Cardiac muscle cell (in vitro differentiated cells and primary cell): Measurements from ENCODE around the gene THADA. TPM values are rescaled to one million over a fixed set of nuclear protein-coding genes. Genes with fewer than 3 reads are reported as not detected.

Experiments
- DNase-seq, 2 donors: peaks; one replicate each; pipeline versions ENCODE4 v3.0.0 to v3.0.0-alpha.2; 2010 to 2017; ENCODE audit warnings: low read depth in 1 of 2, low spot score in 1 of 2
- H3K27ac ChIP-seq: fragments of 200-600 bp; sonication (generic); 2 replicates; pipeline ENCODE4 v1.5.1; 2016
- H3K27me3 ChIP-seq: fragments of 200-600 bp; sonication (generic); 2 replicates; pipeline ENCODE4 v1.6.0; 2016; ENCODE audit warnings: control low read depth
- H3K36me3 ChIP-seq: fragments of 200-600 bp; sonication (generic); 2 replicates; pipeline ENCODE4 v1.5.1; 2016; ENCODE audit warnings: control low read depth
- H3K4me1 ChIP-seq: fragments of 200-600 bp; sonication (generic); 2 replicates; pipeline ENCODE4 v1.8.1; 2017; ENCODE audit warnings: low read depth, mild to moderate bottlenecking, mixed run types
- H3K4me3 ChIP-seq: fragments of 200-600 bp; sonication (generic); 2 replicates; pipeline ENCODE4 v1.5.1; 2016; ENCODE audit warnings: mild to moderate bottlenecking
- H3K9me3 ChIP-seq: fragments of 200-600 bp; sonication (generic); 2 replicates; pipeline ENCODE4 v1.5.1; 2017; ENCODE audit warnings: low read depth, mild to moderate bottlenecking, control low read depth
- polyA plus RNA-seq: library from polyadenylated mRNA; unstranded; fragments of >200 nt; fragmentation: Nextera tagmentation; extraction: Ambion mirVana; gene quantifications from 2 replicates; pipeline ENCODE4 v1.2.1, GENCODE V29; 2016
- total RNA-seq: library from RNA; depleted of rRNA; stranded (reverse); fragments of >200 nt; gene quantifications from 2 replicates; pipeline ENCODE4 v1.2.3, GENCODE V29; 2016
- TF ChIP-seq, protein P1 (sequence below): IDR thresholded peaks from 2 replicates; pipeline ENCODE4 v1.5.1; 2012; ENCODE audit warnings: low read depth, mild to moderate bottlenecking, low read length

THADA gene
- total and polyA plus RNA-seq, 2 experiments from 2014 or later, result 11.9 to 17.3 TPM

DNA sequence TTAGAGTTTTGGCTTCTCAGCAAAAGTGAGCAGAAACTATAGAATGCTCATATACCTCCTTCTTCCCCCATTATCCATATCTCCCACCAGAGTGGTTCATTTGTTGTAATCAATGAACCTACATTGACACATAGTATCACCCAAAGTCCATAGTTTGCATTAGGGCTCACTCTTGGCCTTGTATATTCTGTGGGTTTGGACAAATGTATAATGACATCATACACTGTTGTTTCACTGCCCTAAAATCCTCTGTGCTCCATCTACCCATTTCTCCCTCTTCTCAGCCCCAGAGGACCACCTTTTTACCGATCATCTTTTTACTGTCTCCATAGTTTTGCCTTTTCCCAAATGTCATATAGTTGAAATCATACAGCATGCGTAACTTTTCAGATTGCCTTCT, 393.5 kb downstream of the THADA start:
- Histone ChIP-seq H3K9me3 (no peaks in the 10 kb centered on the region), H3K4me1 (peaks cover 4% of the 10 kb centered on the region), H3K27ac (no peak overlapping the region), H3K4me3 (no peak overlapping the region), H3K36me3 (no peaks in the 10 kb centered on the region), H3K27me3 (no peaks in the 10 kb centered on the region)
- TF ChIP-seq, protein P1, sequence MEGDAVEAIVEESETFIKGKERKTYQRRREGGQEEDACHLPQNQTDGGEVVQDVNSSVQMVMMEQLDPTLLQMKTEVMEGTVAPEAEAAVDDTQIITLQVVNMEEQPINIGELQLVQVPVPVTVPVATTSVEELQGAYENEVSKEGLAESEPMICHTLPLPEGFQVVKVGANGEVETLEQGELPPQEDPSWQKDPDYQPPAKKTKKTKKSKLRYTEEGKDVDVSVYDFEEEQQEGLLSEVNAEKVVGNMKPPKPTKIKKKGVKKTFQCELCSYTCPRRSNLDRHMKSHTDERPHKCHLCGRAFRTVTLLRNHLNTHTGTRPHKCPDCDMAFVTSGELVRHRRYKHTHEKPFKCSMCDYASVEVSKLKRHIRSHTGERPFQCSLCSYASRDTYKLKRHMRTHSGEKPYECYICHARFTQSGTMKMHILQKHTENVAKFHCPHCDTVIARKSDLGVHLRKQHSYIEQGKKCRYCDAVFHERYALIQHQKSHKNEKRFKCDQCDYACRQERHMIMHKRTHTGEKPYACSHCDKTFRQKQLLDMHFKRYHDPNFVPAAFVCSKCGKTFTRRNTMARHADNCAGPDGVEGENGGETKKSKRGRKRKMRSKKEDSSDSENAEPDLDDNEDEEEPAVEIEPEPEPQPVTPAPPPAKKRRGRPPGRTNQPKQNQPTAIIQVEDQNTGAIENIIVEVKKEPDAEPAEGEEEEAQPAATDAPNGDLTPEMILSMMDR, result no peak
- DNase-seq, result no peak

DNA sequence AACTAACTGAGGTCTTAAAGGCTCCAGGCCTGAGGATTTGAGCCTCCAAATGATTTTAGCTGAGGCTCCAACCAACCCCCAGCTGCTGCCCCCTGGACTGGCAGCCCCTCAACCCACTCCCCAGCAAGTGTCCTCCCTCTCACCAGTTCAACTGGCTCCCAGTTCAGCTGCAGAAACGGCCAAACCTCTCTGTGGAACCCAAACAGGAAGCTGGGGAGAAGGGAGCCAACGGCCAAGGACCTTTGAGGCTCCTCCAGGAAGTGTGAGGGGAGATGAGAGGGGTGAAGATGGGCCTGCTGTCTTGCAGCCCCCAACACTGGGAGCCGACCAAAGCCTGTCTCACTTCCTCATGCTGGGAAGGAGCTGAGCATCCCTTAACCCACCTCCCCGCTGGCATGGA, 394.3 kb downstream of the THADA start:
- no peak for DNase-seq
- no peaks in the 10 kb centered on the region for H3K9me3 ChIP-seq
- TF ChIP-seq, protein P1, result no peak
- peaks cover 12% of the 10 kb centered on the region for H3K4me1 ChIP-seq
- H3K4me3 ChIP-seq, result no peak overlapping the region
- no peaks in the 10 kb centered on the region for H3K27me3 ChIP-seq
- H3K27ac ChIP-seq, result no peak overlapping the region
- H3K36me3 ChIP-seq, result no peaks in the 10 kb centered on the region

DNA sequence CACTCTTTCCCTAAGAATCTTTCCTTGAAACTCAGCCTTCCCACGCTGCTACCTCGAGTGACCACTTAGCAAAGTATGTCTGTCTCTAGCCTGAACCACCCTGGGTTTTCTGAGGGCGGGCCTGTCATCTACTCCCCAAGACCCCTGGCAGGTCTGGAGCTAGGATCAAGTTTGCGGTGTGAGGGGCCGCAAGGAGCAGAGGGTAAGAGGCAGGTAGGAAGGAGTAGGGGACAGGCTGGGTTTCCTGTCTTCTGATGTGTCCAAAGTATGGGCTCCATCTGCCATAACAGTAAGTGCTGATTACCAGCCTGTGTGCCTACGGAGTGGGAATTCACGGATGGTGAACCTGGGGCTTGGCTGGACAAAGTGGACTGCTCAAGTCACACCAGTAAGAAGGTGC, 394.8 kb downstream of the THADA start:
- no peaks in the 10 kb centered on the region for H3K36me3 ChIP-seq
- DNase-seq, result no peak
- no peak overlapping the region for H3K27ac ChIP-seq
- H3K4me1 ChIP-seq, result peaks cover 12% of the 10 kb centered on the region
- no peak overlapping the region for H3K4me3 ChIP-seq
- TF ChIP-seq, protein P1, result no peak
- H3K9me3 ChIP-seq, result no peaks in the 10 kb centered on the region
- no peaks in the 10 kb centered on the region for H3K27me3 ChIP-seq

DNA sequence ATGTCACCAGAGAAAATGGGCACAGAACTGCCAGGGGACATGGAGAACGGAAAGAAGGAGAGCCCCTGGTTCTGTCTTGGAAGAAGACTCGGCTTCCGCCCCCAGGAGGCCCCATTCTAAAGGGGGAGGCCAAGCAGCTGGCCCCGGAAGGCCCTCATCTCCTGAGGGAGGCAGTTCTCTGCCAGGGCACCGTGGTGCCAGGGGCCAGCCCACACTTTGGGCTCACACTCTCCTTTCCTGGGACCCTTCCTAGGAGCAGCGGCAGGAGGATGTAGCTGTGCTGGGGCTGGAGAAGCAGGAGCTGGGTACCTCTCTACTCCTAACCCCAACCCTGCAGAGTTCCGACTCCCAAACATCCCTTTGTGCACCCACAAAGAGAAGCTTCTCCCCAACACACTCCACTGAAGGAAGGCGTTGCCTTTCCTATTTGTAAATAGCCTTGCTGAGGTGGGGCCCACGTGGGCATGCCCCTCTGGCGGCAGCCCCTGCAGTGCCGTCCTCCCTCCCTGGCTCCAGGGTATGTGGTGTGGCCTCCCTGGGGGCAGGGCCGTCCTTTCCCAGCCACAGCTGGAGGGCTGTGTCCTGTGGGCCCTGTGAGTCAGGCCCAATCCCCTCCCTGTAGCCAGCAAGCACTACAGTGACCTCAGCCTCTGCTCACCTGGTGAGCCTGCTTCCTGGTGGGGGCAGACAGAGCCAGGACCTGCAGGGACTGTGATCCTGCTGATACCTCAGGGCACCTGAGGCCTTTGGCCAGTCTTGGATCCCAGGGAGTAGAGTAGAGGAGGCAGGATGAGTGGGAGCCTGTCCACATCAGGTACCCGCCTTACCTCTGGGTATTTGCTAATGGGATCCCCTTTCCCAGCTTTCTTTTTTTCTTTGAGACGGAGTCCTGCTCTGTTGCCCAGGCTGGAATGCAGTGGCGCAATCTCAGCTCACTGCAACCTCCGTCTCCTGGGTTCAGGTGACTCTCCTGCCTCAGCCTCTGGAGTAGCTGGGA, 396.0 kb downstream of the THADA start:
- Histone ChIP-seq H3K4me1 (peaks cover 16% of the 10 kb centered on the region), H3K27me3 (no peaks in the 10 kb centered on the region), H3K27ac (no peak overlapping the region), H3K4me3 (no peak overlapping the region), H3K36me3 (no peaks in the 10 kb centered on the region), H3K9me3 (no peaks in the 10 kb centered on the region)
- TF ChIP-seq, protein P1, result no peak
- DNase-seq, result no peak

DNA sequence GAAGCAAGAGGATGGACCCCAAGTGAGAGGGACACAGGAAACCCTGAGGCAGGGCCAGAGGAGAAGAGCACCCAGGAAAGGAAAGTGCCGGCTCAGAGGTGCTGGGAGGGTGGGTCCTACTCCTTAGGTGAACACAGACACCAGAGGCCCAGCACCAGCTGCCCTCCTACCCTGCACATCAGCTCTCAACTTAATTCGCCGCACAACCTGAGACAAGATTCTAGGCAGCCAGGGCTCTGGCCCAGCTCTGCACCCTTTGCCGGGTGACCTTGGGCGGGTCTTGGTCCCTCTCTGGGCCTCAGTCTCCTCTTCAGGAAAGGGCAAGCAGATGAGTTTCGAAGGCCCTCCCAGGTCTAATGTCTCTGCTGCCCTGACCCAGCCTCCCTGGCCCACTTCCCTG, 397.6 kb downstream of the THADA start:
- Histone ChIP-seq H3K27ac (no peak overlapping the region), H3K9me3 (no peaks in the 10 kb centered on the region), H3K27me3 (no peaks in the 10 kb centered on the region), H3K4me3 (no peak overlapping the region), H3K4me1 (peaks cover 26% of the 10 kb centered on the region), H3K36me3 (no peaks in the 10 kb centered on the region)
- TF ChIP-seq, protein P1, result no peak
- no peak for DNase-seq
